Right forelimb (tissue), 1 donor: Measurements from ENCODE around the gene LRRC1.

Experiments used
- DNase-seq: peaks from one replicate; pipeline ENCODE4 v3.0.0-alpha.2; 2018

Gene LRRC1

DNA sequence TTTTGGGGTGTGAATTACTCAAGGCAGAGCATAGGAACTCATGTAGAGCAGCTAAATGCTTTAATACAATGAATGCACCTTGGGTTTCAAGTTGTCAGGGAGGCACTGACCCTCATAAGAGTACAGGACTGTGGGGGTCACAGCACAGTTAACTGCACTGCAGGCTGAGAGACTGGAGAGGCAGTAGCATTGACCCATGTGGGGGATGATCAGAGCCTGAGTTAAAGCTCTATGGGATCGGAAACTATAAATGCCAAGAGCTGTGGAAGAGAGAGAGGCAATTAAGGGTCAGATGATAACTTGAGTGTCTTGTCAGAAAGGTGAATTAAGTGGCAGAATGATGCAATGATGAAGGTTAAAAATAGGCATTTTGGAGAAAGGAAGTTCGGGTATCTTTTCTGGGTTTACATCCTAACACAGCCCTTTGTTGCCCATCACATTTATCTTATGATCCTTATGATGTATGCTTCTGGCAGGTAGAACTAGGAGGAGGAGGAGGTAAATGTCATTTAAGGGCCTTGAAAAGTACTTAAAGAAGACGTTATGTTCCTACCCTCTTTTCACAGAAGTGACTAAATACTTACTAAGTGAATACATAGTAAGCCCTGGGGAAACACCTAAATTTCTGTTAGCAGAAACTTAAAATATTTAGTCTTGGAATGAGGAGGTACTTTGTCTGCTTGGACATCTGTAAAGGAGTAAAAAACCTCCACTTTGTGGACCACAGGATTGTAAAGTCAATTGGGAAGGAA is 24.2 kb downstream of the LRRC1 start:
- DNase-seq: no peak

DNA sequence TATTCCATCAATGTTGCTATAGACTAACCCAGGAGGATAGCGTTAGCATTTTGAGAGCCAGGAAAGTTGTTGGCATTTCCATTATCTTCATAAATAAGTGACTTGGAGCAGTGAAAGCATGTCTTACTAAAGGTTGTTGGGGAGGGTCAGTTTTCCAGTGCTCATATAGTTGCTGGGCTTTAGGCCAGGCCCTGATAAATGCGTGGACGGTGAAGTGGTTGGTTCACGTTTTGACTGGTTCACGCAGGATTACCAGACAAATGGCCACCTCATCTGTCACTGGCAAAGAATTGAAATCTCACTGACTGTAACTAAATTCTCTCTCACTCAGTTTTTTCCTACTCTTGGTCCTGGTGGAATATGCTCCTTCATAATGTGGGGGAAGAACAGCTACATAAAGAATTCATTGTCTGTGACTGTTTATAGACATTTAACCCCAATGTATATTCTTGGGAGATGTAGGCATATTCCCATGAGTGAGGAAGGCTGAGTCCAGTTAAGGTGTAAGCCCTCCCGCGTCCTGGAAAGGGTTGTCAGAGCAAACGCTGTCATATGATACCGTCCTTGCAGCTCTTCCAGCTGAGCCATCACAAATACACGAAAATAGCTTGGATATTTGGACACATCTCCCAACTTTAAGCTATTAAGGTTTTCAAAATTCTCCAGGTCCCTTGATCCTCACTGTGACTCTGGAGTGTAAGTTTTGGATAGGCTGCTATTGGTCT is 27.8 kb downstream of the LRRC1 start:
- DNase-seq: no peak

GRCh38 chr6:53824714-53825113 is 29.9 kb downstream of the LRRC1 start:
- DNase-seq: no peak

GRCh38 chr6:53825532-53826321 is 30.9 kb downstream of the LRRC1 start:
- DNase-seq: no peak

DNA sequence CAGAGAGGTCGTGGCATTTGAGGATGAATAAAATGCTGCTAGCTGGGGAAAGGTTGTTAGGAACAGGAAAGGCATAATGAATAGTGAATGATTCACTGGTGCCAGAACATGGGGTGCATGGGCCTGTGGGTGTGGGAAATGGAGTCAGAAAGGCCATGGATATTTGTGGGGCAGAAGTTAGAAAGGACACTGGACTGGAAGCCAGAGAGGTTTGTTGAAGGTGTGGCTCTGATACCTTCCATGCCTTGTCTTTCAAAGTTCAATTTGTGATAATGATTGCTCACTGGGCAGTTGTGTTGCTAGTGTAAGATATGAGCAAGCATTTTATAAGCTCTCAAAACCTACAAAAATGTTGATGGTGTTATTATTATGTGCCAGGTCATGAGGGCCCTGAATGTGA is 32.7 kb downstream of the LRRC1 start:
- DNase-seq: no peak

DNA sequence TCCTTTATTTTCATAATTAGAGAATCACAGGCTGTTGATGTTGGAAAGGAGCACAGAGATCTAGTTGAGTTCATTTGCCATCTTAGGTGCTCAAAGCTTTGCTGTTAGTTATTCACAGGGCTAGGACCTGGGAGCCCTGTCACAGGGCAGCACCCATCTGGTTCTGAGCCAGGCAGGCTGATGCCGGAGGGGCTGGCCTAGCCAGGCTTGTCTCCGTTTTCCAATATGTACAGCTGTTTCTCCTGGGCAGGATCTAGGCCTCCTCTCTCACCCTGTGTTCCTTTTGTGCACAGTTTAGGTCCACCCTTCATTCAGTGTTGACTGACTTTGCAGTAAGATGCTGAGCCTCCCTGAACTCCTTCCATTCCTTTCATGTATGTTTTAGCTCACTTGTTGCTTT is 33.4 kb downstream of the LRRC1 start:
- DNase-seq: no peak

DNA sequence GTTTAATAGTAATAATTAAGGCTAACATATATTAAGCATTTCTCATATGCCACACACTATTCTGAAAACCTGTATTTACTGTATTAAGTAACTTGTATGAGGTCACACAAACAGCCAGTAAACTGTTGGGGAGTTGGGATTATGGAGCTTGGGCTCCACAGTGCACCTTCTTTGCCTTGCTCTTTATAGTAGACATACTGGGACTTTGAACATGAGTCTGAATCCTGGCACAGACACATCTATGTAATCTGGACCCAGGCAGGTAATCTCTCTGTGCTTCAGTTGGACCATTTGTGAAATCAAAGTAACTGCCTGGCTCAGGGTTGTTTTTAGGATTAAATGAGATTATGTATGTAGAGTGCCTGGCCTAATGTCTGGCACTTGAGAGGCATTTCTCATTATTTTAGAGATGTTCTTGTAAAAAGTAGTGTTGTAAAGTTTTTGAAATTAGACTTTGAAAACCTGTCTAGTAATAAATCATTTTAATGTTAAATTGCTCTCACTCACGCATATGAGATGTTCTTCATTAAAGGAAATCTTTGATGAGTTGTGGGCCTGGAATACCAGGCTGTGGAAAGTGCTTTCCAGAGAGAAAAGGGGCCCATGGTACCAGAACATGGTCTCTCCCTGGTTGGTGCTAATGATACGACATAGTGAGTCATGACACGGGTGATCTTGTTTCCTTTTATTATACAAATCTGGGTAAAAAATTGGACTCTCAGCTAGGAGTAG is 34.3 kb downstream of the LRRC1 start:
- DNase-seq: no peak

GRCh38 chr6:53829698-53830221 is 35.0 kb downstream of the LRRC1 start:
- no peak for DNase-seq

GRCh38 chr6:53830366-53830765 is 35.6 kb downstream of the LRRC1 start:
- no peak for DNase-seq

DNA sequence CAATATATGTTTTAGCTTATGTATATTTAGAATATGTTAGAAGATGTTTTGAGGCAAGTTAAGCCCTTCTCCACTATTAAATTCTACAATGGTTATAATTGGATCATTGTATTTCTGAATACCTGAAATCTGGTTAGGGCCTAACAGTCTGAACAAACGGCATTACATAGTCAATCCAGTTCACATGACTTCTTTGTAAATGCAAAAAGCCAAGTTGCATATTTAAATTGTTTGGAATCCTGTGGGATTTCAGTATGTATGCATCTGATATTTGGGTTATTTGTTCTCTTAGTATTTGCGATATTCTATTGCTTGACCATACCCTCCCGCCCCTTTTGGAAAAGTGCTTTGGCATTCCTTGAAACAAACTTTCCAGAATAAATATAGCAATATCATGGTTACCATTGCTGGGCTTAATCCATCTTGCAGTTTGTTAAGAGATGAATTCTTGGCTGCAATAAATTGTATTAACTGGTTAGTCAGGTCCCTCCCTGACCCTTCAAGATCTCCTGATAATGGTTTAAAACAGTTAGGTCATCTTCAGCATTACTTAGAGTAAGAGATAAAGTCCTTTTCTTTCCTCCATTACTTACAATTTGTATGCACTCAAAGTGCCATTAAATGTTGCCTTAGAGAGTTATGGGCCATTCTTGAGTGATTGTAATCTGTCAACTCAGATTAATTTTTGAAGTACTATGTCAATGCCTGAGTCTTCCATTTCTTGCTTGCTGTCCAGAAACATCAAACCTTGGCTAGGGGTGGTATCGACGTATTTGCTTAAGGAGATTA is 36.5 kb downstream of the LRRC1 start:
- DNase-seq: no peak

- no peak for DNase-seq
Observed at GRCh38 chr6:53831936-53832660, 37.3 kb downstream of the LRRC1 start.

GRCh38 chr6:53833155-53833554 is 38.4 kb downstream of the LRRC1 start:
- DNase-seq: no peak

DNA sequence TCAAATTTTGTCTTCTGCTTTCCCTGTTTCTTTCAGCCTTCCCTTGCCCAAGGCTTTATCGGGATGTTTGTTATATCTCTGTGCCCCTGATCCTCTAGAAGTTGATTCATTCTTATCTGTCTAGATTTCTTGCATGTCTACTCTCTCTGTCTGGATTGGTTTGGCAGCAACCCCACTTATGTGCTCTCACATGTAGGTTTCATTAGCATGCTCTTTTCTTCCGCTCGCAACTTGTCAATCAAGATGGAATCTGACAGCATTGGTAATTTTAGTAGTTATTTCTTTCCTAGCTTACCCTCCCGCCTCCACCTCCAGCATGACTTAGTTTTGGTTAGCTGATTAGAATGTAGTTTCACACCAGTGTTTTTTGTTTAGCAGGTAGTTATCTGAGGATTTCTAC is 39.3 kb downstream of the LRRC1 start:
- no peak for DNase-seq

DNA sequence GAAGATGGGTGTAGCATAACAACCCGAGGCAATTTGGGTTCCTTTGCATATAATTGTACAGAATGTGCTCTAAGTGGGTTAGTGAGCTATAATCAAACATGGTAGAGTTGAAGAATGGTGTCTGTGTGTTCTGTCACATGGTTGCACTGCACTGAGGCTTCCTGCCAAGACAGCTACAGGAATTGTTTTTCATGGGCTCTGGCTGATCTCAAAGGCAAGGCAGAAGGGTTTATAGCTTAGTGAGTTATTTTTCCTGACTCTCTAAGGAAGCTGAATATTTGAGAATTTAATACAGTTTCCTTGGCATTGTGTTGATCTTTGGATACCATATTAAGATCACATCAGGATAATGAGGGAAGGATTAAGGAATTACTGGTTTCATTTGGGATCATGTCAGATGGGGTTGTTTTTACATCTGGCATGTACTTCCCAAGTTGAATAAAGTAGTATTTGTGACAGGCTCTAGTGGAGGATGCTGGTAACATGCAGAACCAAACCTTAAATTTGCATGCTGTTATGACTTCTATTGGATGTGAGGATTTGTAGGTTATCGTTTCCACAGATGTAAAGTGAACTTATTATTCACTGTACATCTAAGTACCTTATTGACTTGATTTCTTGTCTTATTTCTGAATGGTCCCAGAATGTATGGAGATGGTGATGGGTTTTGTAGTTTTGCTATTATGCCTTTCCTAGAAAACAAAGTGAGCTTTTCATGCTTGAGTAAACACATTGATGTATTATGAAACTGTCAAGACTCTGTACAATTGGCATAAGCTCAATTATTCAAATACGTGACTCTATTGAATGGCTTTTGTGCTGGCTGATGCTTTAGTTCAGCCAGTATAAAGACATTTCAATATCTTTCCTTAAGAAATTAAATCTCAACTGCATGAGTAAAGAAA is 43.3 kb downstream of the LRRC1 start:
- no peak for DNase-seq

GRCh38 chr6:53840027-53840426 is 45.2 kb downstream of the LRRC1 start:
- DNase-seq: no peak

- no peak for DNase-seq
Observed at GRCh38 chr6:53845280-53846195, 50.7 kb downstream of the LRRC1 start.

- no peak for DNase-seq
Observed at GRCh38 chr6:53846250-53846649, 51.4 kb downstream of the LRRC1 start.

DNA sequence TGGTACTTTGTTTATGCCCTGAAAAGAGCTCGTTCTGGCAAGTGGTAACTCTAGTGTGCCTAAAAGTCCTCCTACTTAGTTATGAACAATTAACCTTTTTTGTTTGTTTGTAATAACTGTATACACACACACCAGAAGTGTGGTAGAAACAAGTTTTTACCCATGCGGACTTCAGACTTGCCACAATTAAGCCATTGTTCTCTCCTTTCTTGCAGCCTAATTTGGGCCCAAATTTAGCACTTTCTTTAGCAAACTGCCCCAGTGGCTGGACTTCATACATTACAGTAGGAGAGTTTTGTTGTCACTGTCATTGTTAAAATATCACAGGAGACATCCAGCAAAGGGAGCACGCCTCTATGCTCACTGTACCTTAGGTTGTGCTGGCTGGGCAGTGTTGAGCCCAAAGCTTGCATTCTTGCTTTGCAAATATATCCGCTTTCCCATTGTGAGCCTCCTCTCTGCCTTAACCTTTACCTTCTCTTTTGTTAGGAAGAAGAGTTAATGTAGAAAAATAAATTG is 53.0 kb downstream of the LRRC1 start:
- no peak for DNase-seq

DNA sequence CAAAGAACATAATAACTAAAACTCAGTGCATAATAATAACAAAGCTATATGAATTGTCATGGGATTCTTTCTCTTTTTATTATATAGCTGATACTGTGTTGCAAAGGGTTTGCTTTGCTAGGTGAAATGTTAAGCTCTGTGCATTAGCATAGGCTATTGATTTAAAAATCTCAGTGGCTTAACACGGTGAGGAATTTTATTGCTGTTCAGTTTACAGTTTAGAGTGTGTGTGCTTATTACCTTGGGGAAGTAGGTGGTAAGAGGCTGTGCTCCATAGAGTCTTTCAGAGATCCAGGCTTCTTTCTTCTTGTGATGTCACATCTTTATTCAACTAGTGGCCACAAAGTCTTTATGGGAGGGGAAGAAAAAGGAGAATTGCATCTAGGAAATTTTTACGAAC is 55.7 kb downstream of the LRRC1 start:
- DNase-seq: no peak
